HT-29 (cell line): ENCODE results near the gene HGF. TPM values are rescaled to one million over a fixed set of nuclear protein-coding genes. Genes with fewer than 3 reads are reported as not detected.

Source experiments
- DNase-seq: peaks from one replicate; pipeline ENCODE4 v3.0.0-alpha.2; 2015; ENCODE audit warnings: low spot score
- total RNA-seq: library from RNA; depleted of rRNA; stranded (reverse); fragments of >200 nt; shearing (Covaris generic); gene quantifications from 2 replicates; pipeline ENCODE4 v1.2.3, GENCODE V29; 2014

HGF gene
- total RNA-seq, 1 experiment from 2014 or later = not detected

GRCh38 chr7:81776948-81777630, 7.2 kb upstream of the HGF start:
- peak; percentile 28 for DNase-seq

GRCh38 chr7:81776161-81776560, 6.3 kb upstream of the HGF start:
- DNase-seq = no peak

- no peak for DNase-seq
Measured at GRCh38 chr7:81775560-81775959, 5.7 kb upstream of the HGF start.

DNA sequence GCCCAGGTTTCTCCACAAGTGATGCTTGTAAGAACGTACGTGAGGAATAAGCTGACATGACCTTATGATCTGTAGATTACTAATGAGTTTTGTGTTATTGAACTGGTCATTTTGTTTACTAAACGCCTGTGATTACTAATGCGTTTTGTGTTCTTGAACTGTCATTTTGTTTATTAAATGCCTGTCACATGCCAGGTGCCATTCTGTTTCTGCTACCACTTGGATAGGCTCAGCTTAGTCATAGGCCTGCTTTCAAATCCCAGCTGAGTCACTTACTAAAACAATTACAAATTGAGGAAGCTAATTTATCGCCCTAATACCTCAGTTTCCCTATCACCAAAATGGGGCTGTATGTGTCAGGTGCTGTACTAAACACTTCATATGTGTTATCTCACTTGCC, 4.7 kb upstream of the HGF start:
- no peak for DNase-seq

DNA sequence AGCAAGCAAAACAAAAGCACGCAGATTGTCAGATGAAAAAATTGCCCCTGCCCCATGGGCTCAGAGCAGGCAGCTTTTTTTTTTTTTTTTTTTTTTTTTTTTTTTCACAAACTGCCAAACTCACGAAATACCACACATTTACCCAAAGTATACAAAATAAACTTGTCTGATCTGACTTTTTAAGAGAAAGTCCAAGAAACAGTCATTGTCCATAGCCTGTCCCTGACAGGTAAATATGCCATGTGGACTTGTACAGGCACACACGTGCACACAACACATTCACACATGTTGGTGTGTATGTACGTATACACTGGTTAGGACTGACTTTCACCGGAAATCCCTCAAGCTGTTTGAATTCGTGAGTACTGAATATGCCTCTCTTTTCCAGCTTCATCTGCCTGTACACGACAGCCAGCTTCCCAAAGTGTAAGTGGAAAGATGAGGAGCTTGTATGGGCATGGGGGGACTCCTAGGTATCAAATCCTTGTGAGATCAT, 929 bp upstream of the HGF start:
- no peak for DNase-seq

DNA sequence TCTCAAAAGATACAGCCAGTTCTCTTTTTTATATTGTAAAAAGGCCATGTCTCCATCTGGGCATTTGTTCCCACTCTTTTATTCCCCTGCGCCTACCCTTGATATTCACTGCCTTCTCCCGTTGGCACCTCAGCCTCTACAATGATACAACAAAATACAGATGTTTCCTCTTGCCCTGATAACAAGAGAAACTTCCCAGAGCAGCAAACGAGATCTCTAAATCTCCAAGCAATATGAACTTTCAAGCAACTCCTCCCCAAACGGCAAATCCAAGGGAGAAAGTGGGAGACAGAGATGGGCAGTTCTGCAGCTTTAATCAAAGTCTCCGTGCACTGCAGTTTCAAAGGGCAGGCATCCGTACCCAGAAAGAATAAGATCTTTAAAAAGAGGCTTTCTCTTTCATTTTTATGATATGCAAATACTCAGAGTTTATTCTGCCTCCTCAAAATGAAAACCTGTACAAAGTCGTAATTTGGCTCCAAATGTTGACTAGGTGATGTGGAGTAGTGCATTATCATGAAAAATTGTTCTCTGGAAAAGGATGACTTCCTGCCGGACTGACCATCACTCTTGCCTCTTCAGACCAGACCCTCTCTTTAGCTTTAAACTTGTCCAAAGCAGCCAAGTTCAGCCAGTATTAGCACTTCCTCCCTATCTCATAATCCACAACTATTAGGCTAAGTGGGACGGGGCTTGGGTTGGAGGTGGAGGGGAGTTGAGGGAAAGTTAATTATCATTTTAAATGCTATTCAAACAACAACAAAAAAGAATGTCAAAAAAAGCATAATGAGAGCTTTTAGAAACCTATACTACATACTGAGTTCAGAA, 682 bp downstream of the HGF start:
- no peak for DNase-seq

DNA sequence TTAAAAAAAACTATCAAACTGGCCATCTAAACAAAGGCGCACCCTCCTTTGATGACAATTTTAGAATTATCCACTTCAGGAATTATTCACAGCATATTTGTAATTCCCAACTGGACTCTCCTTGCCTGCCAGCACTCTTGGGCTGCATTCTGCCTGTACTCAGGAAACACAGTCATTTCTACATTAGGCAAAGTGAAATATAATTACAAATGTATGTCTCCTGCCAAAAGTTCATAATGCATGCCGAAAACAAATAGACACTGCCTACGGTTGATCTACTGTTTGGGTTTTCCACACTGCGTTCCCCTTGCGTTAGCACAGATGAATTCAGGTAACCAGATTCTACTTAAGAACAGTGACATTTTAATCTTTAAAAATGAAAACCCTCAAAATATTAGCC, 1.9 kb downstream of the HGF start:
- no peak for DNase-seq

GRCh38 chr7:81761821-81762220, 8.0 kb downstream of the HGF start:
- no peak for DNase-seq

- DNase-seq = no peak
Measured at GRCh38 chr7:81761031-81761430, 8.8 kb downstream of the HGF start.

GRCh38 chr7:81754918-81755696, 14.7 kb downstream of the HGF start:
- no peak for DNase-seq

- DNase-seq = no peak
Measured at GRCh38 chr7:81753392-81753791, 16.5 kb downstream of the HGF start.

DNA sequence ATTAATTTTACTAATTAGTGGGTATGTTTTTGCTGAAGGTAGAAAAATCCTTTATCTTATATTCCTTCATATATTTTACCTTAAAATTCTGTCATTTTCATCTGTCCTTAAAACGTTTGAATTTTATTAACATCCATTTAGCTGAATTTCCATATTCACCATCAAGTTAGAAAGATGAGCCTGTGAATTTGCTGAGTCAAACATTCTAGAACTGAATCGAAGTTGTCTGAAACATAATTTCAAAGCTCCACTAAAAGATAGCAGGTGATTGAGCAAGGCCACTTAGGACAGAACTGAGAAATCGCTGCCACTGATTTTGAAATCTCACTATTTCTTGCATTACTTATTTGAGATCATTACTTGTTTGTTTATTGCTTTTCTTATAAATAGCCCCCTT, 17.5 kb downstream of the HGF start:
- no peak for DNase-seq

GRCh38 chr7:81751619-81752317, 18.1 kb downstream of the HGF start:
- DNase-seq = no peak

GRCh38 chr7:81745637-81746036, 24.2 kb downstream of the HGF start:
- DNase-seq = no peak

DNA sequence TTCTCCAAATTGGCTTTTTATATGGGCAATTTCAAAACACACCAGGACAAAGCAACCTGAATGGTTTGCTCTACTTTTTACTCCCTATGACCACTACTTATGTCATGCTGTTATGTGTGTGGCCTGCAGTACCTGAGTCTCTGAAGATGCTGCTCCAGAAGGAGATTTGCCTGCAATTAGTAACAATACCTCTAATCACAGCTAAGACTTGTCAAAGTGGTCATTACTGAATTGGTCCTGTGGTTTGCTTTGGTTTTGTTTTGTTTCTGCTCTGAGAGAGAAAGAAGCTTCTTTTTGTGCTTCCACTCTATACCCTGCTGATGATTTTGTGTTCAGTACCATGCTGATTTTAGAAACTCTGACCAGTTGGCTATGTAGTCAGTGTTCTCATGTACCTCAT, 25.5 kb downstream of the HGF start:
- no peak for DNase-seq

GRCh38 chr7:81743665-81744064, 26.2 kb downstream of the HGF start:
- DNase-seq = no peak

DNA sequence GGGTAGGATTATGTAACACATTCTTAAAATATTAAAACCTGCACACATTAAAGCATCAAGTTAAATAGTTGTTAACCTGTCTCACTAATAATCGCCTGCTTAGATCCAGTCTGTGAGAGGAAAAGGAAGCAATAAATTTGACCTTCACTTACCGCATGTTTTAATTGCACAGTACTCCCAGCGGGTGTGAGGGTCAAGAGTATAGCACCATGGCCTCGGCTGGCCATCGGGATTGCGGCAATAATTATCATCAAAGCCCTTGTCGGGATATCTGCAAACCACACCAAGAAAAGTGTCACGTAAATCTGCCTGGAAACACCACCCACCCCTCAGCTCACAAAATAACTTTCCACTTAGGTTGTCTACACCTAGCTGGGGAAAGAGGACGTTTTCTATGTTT, 26.6 kb downstream of the HGF start:
- DNase-seq = no peak

- DNase-seq = no peak
Measured at GRCh38 chr7:81740403-81740802, 29.4 kb downstream of the HGF start.

DNA sequence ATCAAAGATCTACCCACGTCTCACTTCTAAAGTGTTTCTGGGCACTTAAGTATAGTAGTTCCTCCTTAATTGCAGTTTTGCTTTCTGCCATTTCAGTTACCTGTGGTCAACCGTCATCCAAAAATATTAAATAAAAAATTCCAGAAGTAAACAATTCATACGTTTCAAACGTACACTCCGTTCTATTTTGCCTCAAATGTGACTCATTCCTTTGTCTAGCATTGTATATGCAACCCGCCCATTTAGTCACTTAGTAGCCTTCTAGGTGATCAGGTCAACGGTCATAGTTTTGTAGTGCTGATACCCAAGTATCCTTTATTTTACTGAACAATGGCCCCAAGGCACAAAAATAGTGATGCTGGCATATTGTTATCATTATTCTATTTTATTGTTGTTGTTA, 33.8 kb downstream of the HGF start:
- peak; percentile 51 for DNase-seq

GRCh38 chr7:81725812-81726127, 44.1 kb downstream of the HGF start:
- DNase-seq = no peak

DNA sequence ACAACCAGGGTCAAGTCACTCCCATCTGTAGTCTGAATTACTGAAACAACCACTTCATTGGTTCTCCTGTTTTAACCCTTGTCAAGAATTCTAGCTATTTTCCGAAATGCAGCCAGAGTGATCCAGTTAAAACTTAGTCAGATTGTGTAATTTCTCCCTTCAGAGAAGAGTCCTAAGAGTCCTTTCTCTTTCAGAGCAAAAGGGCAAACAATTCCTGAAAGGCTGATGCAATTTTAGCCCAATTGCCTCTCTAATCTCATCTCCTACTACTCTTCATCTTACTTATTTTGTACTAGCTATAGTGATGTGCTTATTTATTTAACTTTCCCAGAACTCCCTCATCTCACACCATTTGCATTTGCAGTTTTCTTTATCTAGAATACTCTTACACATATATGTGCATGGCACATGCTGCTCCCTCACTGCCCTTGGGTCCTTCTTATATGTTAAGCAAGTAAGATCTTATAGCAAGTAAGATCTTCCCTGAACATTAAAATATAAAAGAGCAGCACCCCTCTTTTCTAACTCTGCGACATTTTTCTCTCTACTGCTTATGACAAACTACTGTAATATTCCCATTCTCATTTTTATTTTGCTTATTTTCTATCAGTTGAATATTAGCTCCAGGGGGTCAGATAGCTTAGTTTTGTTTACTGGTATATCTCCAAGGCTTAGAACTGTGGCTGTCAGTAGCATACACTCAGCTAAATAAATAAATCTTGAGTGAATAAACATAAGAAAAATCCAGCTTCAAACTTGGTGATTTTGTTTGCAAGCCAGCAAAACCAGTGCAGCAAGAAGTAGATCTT, 44.6 kb downstream of the HGF start:
- no peak for DNase-seq
